ENCODE results near the gene OCA2. TPM values are rescaled to one million over a fixed set of nuclear protein-coding genes. Genes with fewer than 3 reads are reported as not detected.

Gene OCA2
- total RNA-seq, 1 experiment from 2014 or later = 0.31 TPM

- no peaks in the 10 kb centered on the region for H3K4me1 ChIP-seq (ENCODE audit: insufficient read depth, low read length)
- H3K4ac ChIP-seq (ENCODE audit: low read depth, low read length) = no peak overlapping the region
- H3K23me2 ChIP-seq (ENCODE audit: insufficient read length, low read depth, low read length, poor library complexity, severe bottlenecking) = no peaks in the 10 kb centered on the region
- no peak for TF ChIP-seq CTCF (conservative IDR thresholded peaks at IDR 0.05)
- no peak overlapping the region for H2BK12ac ChIP-seq (ENCODE audit: insufficient read length, low read depth, low read length)
- peaks cover 5% of the 10 kb centered on the region for H4K20me1 ChIP-seq (ENCODE audit: control insufficient read depth, insufficient read depth, insufficient read length)
- no peak overlapping the region for H3K4me2 ChIP-seq (ENCODE audit: insufficient read depth, insufficient read length, low read length)
- peaks cover 0 to 8% of the 10 kb centered on the region in 2 experiments; a peak in 2 of 5 replicates for H3K9me3 Mint-ChIP-seq
- no peak overlapping the region for H4K8ac ChIP-seq (replicated peaks; ENCODE audit: insufficient read length, low read depth, low read length)
- H3T11ph ChIP-seq (ENCODE audit: low read length) = no peak overlapping the region
- peak overlapping the region in 1 of 2 experiments; percentile 4; a peak in 1 of 5 replicates for H3K4me3 Mint-ChIP-seq
- no peak overlapping the region for H4K5ac ChIP-seq (ENCODE audit: insufficient read length, low read depth, low read length)
- no peaks in the 10 kb centered on the region for H3K9me3 ChIP-seq (ENCODE audit: control insufficient read depth, low read depth, low read length)
- peaks cover 0 to under 1% (median 0%) of the 10 kb centered on the region in 3 experiments; a peak in 1 of 7 replicates for H3K36me3 Mint-ChIP-seq (ENCODE audit: insufficient read depth in 1 of 3, low read depth in 3 of 3)
- H2BK15ac ChIP-seq (ENCODE audit: low read depth, low read length) = no peak overlapping the region
- H3K4me1 Mint-ChIP-seq = peaks cover 5% of the 10 kb centered on the region in 2 experiments; a peak in 2 of 4 replicates
- peaks cover 2% of the 10 kb centered on the region for H3K27me3 Mint-ChIP-seq (ENCODE audit: low read depth)
- H2BK5ac ChIP-seq (ENCODE audit: insufficient read length, low read length) = no peak overlapping the region
- H2BK20ac ChIP-seq (ENCODE audit: low read depth, low read length, poor library complexity, severe bottlenecking) = no peak overlapping the region
- WGBS (ENCODE audit: extremely low coverage, insufficient read length, low lambda C conversion rate) = no CpG with 5 or more reads among the region's 8 CpGs
- no peak for DNase-seq
- no peak overlapping the region for H3K9ac ChIP-seq (ENCODE audit: extremely low read depth, insufficient read length, low read length)
- H2AK5ac ChIP-seq (ENCODE audit: insufficient read length, low read length) = no peak overlapping the region
- no peak overlapping the region for H2BK120ac ChIP-seq (ENCODE audit: low read depth, low read length, poor library complexity, severe bottlenecking)
- H2AFZ ChIP-seq (ENCODE audit: low read length) = no peak overlapping the region
- no peak overlapping the region for H3K56ac ChIP-seq (ENCODE audit: insufficient read length, low read depth, low read length)
- H3K14ac ChIP-seq (ENCODE audit: insufficient read depth, low read length) = no peak overlapping the region
- H3K79me2 ChIP-seq (ENCODE audit: insufficient read depth, low read length) = no peaks in the 10 kb centered on the region
- no peaks in the 10 kb centered on the region for H3K79me1 ChIP-seq (ENCODE audit: insufficient read depth, low read depth, low read length, poor library complexity, severe bottlenecking)
- H3K18ac ChIP-seq (ENCODE audit: insufficient read length, low read depth, low read length) = no peak overlapping the region
- H3K27ac Mint-ChIP-seq = peak overlapping the region in 1 of 3 experiments; percentile 34; a peak in 1 of 7 replicates
- H4K91ac ChIP-seq (ENCODE audit: insufficient read length, low read depth, low read length) = no peak overlapping the region
- no peak overlapping the region for H3K27ac ChIP-seq (ENCODE audit: insufficient read length, low read depth, low read length)
- H3K23ac ChIP-seq (ENCODE audit: insufficient read length, low read depth, low read length) = no peak overlapping the region
- H3K27me3 ChIP-seq (ENCODE audit: insufficient read depth, low read length) = no peaks in the 10 kb centered on the region
Observed at GRCh38 chr15:27741226-27741860, 357.8 kb downstream of the OCA2 start.

Data from H9 (cell line).